ENCODE results near the gene CTPS2.

CTPS2 gene

GRCh38 chrX:16745102-16745501, 32.6 kb upstream of the CTPS2 start:
- in situ Hi-C loops (cut with MboI; ENCODE audit: low pct_unique_long_range_greater_than_20kb, low sequenced_read_pairs, unreplicated experiment) = no loop called here
- no peak for DNase-seq (ENCODE audit: low spot score)
- TF ChIP-seq, protein P1, sequence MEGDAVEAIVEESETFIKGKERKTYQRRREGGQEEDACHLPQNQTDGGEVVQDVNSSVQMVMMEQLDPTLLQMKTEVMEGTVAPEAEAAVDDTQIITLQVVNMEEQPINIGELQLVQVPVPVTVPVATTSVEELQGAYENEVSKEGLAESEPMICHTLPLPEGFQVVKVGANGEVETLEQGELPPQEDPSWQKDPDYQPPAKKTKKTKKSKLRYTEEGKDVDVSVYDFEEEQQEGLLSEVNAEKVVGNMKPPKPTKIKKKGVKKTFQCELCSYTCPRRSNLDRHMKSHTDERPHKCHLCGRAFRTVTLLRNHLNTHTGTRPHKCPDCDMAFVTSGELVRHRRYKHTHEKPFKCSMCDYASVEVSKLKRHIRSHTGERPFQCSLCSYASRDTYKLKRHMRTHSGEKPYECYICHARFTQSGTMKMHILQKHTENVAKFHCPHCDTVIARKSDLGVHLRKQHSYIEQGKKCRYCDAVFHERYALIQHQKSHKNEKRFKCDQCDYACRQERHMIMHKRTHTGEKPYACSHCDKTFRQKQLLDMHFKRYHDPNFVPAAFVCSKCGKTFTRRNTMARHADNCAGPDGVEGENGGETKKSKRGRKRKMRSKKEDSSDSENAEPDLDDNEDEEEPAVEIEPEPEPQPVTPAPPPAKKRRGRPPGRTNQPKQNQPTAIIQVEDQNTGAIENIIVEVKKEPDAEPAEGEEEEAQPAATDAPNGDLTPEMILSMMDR (IDR thresholded peaks at IDR 0.05; ENCODE audit: extremely low read depth, insufficient read depth, missing control alignments) = no peak

GRCh38 chrX:16743604-16744325, 31.3 kb upstream of the CTPS2 start:
- in situ Hi-C loops (cut with MboI; ENCODE audit: low pct_unique_long_range_greater_than_20kb, low sequenced_read_pairs, unreplicated experiment) = no loop called here
- no peak for DNase-seq (ENCODE audit: low spot score)
- TF ChIP-seq, protein P1 (IDR thresholded peaks at IDR 0.05; ENCODE audit: extremely low read depth, insufficient read depth, missing control alignments) = no peak

- in situ Hi-C loops (cut with MboI; ENCODE audit: low pct_unique_long_range_greater_than_20kb, low sequenced_read_pairs, unreplicated experiment) = no loop called here
- TF ChIP-seq, protein P1 (IDR thresholded peaks at IDR 0.05; ENCODE audit: extremely low read depth, insufficient read depth, missing control alignments) = no peak
- no peak for DNase-seq (ENCODE audit: low spot score)
Observed at GRCh38 chrX:16739574-16739973, 27.1 kb upstream of the CTPS2 start.

GRCh38 chrX:16737024-16737423, 24.6 kb upstream of the CTPS2 start:
- DNase-seq (ENCODE audit: low spot score) = no peak
- TF ChIP-seq, protein P1 (IDR thresholded peaks at IDR 0.05; ENCODE audit: extremely low read depth, insufficient read depth, missing control alignments) = no peak
- in situ Hi-C loops (cut with MboI; ENCODE audit: low pct_unique_long_range_greater_than_20kb, low sequenced_read_pairs, unreplicated experiment) = no loop called here

DNA sequence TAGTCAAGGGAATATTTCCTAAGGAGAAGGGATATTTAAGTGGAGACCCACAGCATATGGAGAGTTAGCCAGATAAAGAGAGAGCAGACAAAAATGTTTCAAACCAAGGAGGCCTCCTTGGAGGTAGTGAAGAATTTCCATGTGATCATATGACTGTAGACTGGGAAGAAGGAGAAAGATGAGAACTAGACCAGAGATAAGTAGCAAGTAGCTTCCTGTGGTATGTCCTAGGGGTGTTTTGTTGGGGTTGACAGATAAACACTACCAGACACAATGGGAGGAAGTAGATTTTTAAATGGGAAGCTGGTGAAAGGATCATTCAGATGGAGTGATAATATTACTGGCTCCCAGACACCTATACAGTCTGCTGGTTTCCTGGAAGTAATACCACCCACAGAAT, 20.5 kb upstream of the CTPS2 start:
- DNase-seq (ENCODE audit: low spot score) = no peak
- in situ Hi-C loops (cut with MboI; ENCODE audit: low pct_unique_long_range_greater_than_20kb, low sequenced_read_pairs, unreplicated experiment) = no loop called here
- TF ChIP-seq, protein P1 (IDR thresholded peaks at IDR 0.05; ENCODE audit: extremely low read depth, insufficient read depth, missing control alignments) = no peak

DNA sequence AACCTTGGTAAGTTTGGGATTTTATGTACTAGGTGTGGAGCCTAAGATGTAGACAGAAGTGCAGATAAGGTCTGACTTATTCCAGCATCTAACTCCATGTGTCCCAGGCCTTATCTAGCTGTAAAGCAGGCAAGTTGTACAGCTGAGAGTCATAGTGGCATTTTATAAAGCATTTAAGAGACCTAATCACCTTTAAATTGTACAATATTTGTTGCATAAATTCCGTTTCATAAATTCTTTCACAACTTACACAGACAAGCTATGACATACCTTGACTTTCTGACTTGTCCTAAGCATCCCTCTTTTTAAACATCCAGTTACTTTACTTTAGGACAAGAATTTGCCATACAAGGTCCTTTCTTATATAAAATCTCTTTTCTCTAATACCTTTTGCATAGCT, 18.0 kb upstream of the CTPS2 start:
- in situ Hi-C loops (cut with MboI; ENCODE audit: low pct_unique_long_range_greater_than_20kb, low sequenced_read_pairs, unreplicated experiment) = no loop called here
- DNase-seq (ENCODE audit: low spot score) = no peak
- TF ChIP-seq, protein P1 (IDR thresholded peaks at IDR 0.05; ENCODE audit: extremely low read depth, insufficient read depth, missing control alignments) = no peak
